Neural cell (in vitro differentiated cells): ENCODE data around the gene DLG2. TPM values are rescaled to one million over a fixed set of nuclear protein-coding genes. Genes with fewer than 3 reads are reported as not detected.

ENCODE experiments used
- H2AFZ ChIP-seq: fragments of 200-600, 300-800 bp; sonication (generic), shearing (Covaris generic); 2 replicates; pipeline ENCODE4 v1.6.0; 2014; ENCODE audit warnings: low read depth, mild to moderate bottlenecking, antibody characterized with exemption, low read length, moderate library complexity
- H3F3A ChIP-seq: fragments of 200-600 bp; shearing (Covaris generic); 2 replicates; pipeline ENCODE4 v1.6.1; 2016; ENCODE audit warnings: mild to moderate bottlenecking, moderate library complexity, mixed read lengths, antibody characterized with exemption, low read length; ENCODE audit not compliant: insufficient read depth, poor library complexity, severe bottlenecking
- H3K27ac ChIP-seq: fragments of 200-600, 300-800 bp; sonication (generic), shearing (Covaris generic); 2 replicates; pipeline ENCODE4 v1.5.1; 2014; ENCODE audit warnings: mild to moderate bottlenecking, low read length, moderate library complexity
- H3K27me3 ChIP-seq: fragments of 300-800, 200-600 bp; sonication (generic), shearing (Covaris generic); 2 replicates; pipeline ENCODE4 v1.6.0; 2014; ENCODE audit warnings: mild to moderate bottlenecking, low read depth, low read length, moderate library complexity; ENCODE audit not compliant: insufficient read depth
- H3K36me3 ChIP-seq: fragments of 300-800, 200-600 bp; sonication (generic), shearing (Covaris generic); 2 replicates; pipeline ENCODE4 v1.5.1; 2014; ENCODE audit warnings: mild to moderate bottlenecking, antibody characterized with exemption, low read length, moderate library complexity; ENCODE audit not compliant: insufficient read depth
- H3K4me2 ChIP-seq: fragments of 300-800, 200-600 bp; sonication (generic), shearing (Covaris generic); 2 replicates; pipeline ENCODE4 v1.6.0; 2014; ENCODE audit warnings: mild to moderate bottlenecking, low read length
- H3K4me3 ChIP-seq: fragments of 300-800, 200-600 bp; sonication (generic), shearing (Covaris generic); 2 replicates; pipeline ENCODE4 v1.5.1; 2014; ENCODE audit warnings: mild to moderate bottlenecking, low read length, moderate library complexity
- H3K79me2 ChIP-seq: fragments of 200-600 bp; shearing (Covaris generic); replicated peaks from 2 replicates; pipeline ENCODE4 v1.6.0; 2014; ENCODE audit warnings: mild to moderate bottlenecking, low read length, moderate library complexity; ENCODE audit not compliant: insufficient read depth
- H3K9ac ChIP-seq: fragments of 300-800, 200-600 bp; sonication (generic), shearing (Covaris generic); 2 replicates; pipeline ENCODE4 v1.6.1; 2016; ENCODE audit warnings: mild to moderate bottlenecking, low read length, mixed read lengths
- H3K9me2 ChIP-seq: fragments of 200-600 bp; shearing (Covaris generic); 2 replicates; pipeline ENCODE4 v1.6.1; 2016; ENCODE audit warnings: mild to moderate bottlenecking, low read length, mixed read lengths; ENCODE audit not compliant: insufficient read depth
- H3K9me3 ChIP-seq: fragments of 200-600, 300-800 bp; sonication (generic), shearing (Covaris generic); 2 replicates; pipeline ENCODE4 v1.6.1; 2016; ENCODE audit warnings: mild to moderate bottlenecking, mixed run types, low read length, moderate library complexity, mixed read lengths
- H4K20me1 ChIP-seq: fragments of 200-600 bp; shearing (Covaris generic); 2 replicates; pipeline ENCODE4 v1.6.1; 2016; ENCODE audit warnings: mild to moderate bottlenecking, mixed run types; ENCODE audit not compliant: insufficient read depth
- CTCF ChIP-seq: fragments of 450-650 bp; IDR thresholded peaks from 2 replicates; pipeline ENCODE4 v1.5.1; 2014; ENCODE audit warnings: antibody characterized with exemption, mild to moderate bottlenecking, moderate library complexity; ENCODE audit not compliant: poor library complexity, severe bottlenecking
- EP300 ChIP-seq: fragments of 450-650 bp; conservative IDR thresholded peaks from 2 replicates; pipeline ENCODE4 v1.6.1; 2014; ENCODE audit warnings: antibody characterized with exemption, mild to moderate bottlenecking, moderate library complexity; ENCODE audit not compliant: poor library complexity, severe bottlenecking
- EZH2 ChIP-seq: fragments of 200-600, 300-800 bp; shearing (Covaris generic), sonication (generic); IDR thresholded peaks from 2 replicates; pipeline ENCODE4 v1.6.1; 2014; ENCODE audit warnings: antibody characterized with exemption, low read length, borderline replicate concordance, mild to moderate bottlenecking; ENCODE audit not compliant: insufficient read depth, poor library complexity, severe bottlenecking
- MXI1 ChIP-seq: fragments of 450-650 bp; conservative IDR thresholded peaks from 2 replicates; pipeline ENCODE4 v1.6.1; 2014; ENCODE audit warnings: antibody characterized with exemption, mild to moderate bottlenecking; ENCODE audit not compliant: poor library complexity, severe bottlenecking
- POLR2AphosphoS5 ChIP-seq: IDR thresholded peaks from 2 replicates; pipeline ENCODE4 v1.6.1; 2012
- RAD21 ChIP-seq: fragments of 450-650 bp; conservative IDR thresholded peaks from 2 replicates; pipeline ENCODE4 v1.6.1; 2014; ENCODE audit warnings: antibody characterized with exemption, mild to moderate bottlenecking, moderate library complexity
- SMC3 ChIP-seq: fragments of 450-650 bp; conservative IDR thresholded peaks from 2 replicates; pipeline ENCODE4 v1.6.1; 2014; ENCODE audit warnings: antibody characterized with exemption, mild to moderate bottlenecking, moderate library complexity; ENCODE audit not compliant: poor library complexity
- TAF1 ChIP-seq: IDR thresholded peaks from 2 replicates; pipeline ENCODE4 v1.6.1; 2012; ENCODE audit warnings: low read depth
- polyA plus RNA-seq: library from polyadenylated mRNA; depleted of rRNA; stranded (reverse); fragments of >200 nt; gene quantifications from 2 replicates; pipeline ENCODE4 v1.2.3, GENCODE V29; 2014
- TF ChIP-seq, protein P1 (sequence below): IDR thresholded peaks from 2 replicates; pipeline ENCODE4 v1.6.1; 2012; ENCODE audit warnings: borderline replicate concordance

Gene DLG2
- polyA plus RNA-seq, 1 donor from 2014 or later: 179 TPM

- Histone ChIP-seq H3K4me3 (peak within 1 kb of the TSS; percentile 89), H3F3A (no peaks in the 10 kb centered on the region), H3K27ac (peak within 1 kb of the TSS; percentile 96), H3K79me2 (peaks cover 40% of the 10 kb centered on the region), H3K36me3 (peaks cover 7% of the 10 kb centered on the region), H3K9me2 (no peaks in the 10 kb centered on the region), H3K4me2 (peak within 1 kb of the TSS; percentile 56), H3K27me3 (no peaks in the 10 kb centered on the region), H3K9me3 (no peaks in the 10 kb centered on the region), H4K20me1 (peaks cover 13% of the 10 kb centered on the region), H3K9ac (peak within 1 kb of the TSS; percentile 97), H2AFZ (peak within 1 kb of the TSS; percentile 65)
- TF ChIP-seq EZH2: no peak
- no peak for TF ChIP-seq RAD21
- TF ChIP-seq MXI1: peak; percentile 65
- TF ChIP-seq EP300: peak; percentile 32
- peak; percentile 97 for TF ChIP-seq POLR2AphosphoS5
- peak; percentile 41 for TF ChIP-seq TAF1
- TF ChIP-seq SMC3: no peak
- TF ChIP-seq, protein P1, sequence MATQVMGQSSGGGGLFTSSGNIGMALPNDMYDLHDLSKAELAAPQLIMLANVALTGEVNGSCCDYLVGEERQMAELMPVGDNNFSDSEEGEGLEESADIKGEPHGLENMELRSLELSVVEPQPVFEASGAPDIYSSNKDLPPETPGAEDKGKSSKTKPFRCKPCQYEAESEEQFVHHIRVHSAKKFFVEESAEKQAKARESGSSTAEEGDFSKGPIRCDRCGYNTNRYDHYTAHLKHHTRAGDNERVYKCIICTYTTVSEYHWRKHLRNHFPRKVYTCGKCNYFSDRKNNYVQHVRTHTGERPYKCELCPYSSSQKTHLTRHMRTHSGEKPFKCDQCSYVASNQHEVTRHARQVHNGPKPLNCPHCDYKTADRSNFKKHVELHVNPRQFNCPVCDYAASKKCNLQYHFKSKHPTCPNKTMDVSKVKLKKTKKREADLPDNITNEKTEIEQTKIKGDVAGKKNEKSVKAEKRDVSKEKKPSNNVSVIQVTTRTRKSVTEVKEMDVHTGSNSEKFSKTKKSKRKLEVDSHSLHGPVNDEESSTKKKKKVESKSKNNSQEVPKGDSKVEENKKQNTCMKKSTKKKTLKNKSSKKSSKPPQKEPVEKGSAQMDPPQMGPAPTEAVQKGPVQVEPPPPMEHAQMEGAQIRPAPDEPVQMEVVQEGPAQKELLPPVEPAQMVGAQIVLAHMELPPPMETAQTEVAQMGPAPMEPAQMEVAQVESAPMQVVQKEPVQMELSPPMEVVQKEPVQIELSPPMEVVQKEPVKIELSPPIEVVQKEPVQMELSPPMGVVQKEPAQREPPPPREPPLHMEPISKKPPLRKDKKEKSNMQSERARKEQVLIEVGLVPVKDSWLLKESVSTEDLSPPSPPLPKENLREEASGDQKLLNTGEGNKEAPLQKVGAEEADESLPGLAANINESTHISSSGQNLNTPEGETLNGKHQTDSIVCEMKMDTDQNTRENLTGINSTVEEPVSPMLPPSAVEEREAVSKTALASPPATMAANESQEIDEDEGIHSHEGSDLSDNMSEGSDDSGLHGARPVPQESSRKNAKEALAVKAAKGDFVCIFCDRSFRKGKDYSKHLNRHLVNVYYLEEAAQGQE: peak; percentile 72
- TF ChIP-seq CTCF: no peak
Measured at GRCh38 chr11:85664615-85665481, 37.7 kb upstream of the DLG2 start, which contains the start of gene CREBZF. Gene CREBZF, minus strand, starts transcription at chr11:85665129. Its CDS starts 254 bp downstream, at chr11:85664875.

GRCh38 chr11:85663753-85664614 lies 36.8 kb upstream of the DLG2 start:
- Histone ChIP-seq H2AFZ (peak overlapping the region; percentile 65), H3K4me3 (peak overlapping the region; percentile 89), H3F3A (no peaks in the 10 kb centered on the region), H3K27me3 (no peaks in the 10 kb centered on the region), H3K4me2 (peak overlapping the region; percentile 82), H4K20me1 (peaks cover 13% of the 10 kb centered on the region), H3K36me3 (peaks cover 7% of the 10 kb centered on the region), H3K9me3 (no peaks in the 10 kb centered on the region), H3K9me2 (no peaks in the 10 kb centered on the region), H3K9ac (peak overlapping the region; percentile 97), H3K79me2 (peaks cover 49% of the 10 kb centered on the region), H3K27ac (peak overlapping the region; percentile 96)
- TF ChIP-seq, protein P1: no peak
- peak; percentile 63 for TF ChIP-seq SMC3
- TF ChIP-seq POLR2AphosphoS5: peak; percentile 67
- peak; percentile 1 for TF ChIP-seq MXI1
- TF ChIP-seq EP300: no peak
- TF ChIP-seq EZH2: no peak
- TF ChIP-seq CTCF: peak; percentile 72
- TF ChIP-seq TAF1: peak; percentile 50
- TF ChIP-seq RAD21: peak; percentile 49
